Measurements from ENCODE around the gene OLFM1.

DNA sequence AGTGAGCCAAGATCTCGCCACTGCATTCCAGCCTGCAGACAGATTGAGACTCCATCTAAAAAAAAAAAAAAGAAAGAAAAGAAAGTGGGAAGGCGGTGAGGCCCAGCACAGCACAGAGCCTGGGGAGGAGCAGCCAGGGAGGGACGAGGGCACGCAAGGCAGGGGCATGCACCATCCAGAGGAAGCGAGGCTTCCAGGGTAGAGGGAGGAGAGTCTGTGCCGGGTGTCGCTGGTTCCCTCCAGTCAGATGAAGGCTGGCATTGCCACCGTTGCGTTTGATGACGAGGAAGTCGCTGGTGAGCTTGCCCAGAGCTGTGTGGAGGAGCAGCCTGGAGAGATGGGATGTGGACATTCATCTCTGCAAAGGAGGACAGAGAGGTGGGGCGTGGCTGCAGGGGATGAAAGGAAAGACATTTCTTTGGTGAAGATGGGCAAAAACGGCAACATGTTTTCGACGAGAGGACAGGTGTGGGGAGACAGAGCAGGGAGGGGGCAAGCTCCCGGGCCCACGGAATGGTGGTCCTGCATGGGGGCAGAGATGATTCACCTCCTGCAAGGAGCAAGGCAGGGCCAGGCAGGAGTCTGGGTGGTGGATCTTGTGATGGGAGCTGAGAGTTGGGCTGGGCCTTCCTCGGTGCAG lies 18.6 kb upstream of the OLFM1 start:
- TF ChIP-seq, protein P1, sequence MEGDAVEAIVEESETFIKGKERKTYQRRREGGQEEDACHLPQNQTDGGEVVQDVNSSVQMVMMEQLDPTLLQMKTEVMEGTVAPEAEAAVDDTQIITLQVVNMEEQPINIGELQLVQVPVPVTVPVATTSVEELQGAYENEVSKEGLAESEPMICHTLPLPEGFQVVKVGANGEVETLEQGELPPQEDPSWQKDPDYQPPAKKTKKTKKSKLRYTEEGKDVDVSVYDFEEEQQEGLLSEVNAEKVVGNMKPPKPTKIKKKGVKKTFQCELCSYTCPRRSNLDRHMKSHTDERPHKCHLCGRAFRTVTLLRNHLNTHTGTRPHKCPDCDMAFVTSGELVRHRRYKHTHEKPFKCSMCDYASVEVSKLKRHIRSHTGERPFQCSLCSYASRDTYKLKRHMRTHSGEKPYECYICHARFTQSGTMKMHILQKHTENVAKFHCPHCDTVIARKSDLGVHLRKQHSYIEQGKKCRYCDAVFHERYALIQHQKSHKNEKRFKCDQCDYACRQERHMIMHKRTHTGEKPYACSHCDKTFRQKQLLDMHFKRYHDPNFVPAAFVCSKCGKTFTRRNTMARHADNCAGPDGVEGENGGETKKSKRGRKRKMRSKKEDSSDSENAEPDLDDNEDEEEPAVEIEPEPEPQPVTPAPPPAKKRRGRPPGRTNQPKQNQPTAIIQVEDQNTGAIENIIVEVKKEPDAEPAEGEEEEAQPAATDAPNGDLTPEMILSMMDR (IDR thresholded peaks at IDR 0.05), result no peak
- TF ChIP-seq SIN3A (IDR thresholded peaks at IDR 0.05; ENCODE audit: borderline replicate concordance, insufficient read depth, low read depth, low read length) (no peak), TCF7L2 (IDR thresholded peaks at IDR 0.05; ENCODE audit: low read depth, low read length) (no peak), POLR2AphosphoS5 (IDR thresholded peaks at IDR 0.05; ENCODE audit: low read depth, low read length) (no peak)
- TF ChIP-seq, protein P2, sequence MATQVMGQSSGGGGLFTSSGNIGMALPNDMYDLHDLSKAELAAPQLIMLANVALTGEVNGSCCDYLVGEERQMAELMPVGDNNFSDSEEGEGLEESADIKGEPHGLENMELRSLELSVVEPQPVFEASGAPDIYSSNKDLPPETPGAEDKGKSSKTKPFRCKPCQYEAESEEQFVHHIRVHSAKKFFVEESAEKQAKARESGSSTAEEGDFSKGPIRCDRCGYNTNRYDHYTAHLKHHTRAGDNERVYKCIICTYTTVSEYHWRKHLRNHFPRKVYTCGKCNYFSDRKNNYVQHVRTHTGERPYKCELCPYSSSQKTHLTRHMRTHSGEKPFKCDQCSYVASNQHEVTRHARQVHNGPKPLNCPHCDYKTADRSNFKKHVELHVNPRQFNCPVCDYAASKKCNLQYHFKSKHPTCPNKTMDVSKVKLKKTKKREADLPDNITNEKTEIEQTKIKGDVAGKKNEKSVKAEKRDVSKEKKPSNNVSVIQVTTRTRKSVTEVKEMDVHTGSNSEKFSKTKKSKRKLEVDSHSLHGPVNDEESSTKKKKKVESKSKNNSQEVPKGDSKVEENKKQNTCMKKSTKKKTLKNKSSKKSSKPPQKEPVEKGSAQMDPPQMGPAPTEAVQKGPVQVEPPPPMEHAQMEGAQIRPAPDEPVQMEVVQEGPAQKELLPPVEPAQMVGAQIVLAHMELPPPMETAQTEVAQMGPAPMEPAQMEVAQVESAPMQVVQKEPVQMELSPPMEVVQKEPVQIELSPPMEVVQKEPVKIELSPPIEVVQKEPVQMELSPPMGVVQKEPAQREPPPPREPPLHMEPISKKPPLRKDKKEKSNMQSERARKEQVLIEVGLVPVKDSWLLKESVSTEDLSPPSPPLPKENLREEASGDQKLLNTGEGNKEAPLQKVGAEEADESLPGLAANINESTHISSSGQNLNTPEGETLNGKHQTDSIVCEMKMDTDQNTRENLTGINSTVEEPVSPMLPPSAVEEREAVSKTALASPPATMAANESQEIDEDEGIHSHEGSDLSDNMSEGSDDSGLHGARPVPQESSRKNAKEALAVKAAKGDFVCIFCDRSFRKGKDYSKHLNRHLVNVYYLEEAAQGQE (IDR thresholded peaks at IDR 0.05; ENCODE audit: insufficient read depth in 1 of 2, low read depth in 2 of 2, low read length in 1 of 2), result no peak

All from Panc1 (cell line).